ENCODE results near the gene RYK.
"Not testable (repeated sequence)": the region's sequence is repeated elsewhere in the genome, so short reads cannot be mapped to it uniquely, and the experiment has no call there.

The RYK gene

DNA sequence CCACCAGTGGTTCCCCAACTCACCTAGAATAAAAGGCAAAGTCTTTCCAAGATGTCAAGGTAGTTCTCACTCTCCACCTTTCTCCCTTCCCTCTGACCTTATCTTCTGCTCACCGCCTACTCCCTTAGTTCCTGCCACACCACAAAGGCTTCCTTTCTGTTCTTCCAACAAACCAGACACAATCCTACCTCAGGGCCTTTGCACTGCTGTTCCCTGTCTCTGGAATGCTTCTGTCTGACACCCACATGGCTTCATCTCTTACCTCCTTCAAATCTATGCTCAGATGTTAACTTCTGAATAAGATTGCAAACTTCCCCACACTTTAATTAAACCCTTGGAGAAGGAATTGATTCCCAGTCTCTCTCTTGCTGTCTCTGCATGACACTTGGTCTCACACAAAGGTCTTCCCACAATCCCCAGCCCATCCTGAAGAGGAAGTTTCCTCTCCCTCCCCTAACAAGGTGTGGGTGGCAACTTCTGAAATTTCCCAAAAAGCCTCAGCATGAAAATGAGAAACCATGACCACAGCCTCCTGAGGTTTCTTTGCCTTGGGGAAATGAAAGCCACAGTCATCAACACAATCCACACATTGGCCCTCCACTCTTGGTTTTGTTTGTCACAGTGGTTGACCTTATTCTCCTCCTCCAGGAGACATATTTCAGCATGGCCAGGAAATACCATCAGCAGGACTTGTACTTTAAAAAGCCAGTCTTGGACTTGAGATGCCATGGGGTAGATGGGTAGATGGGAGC, 3.0 kb upstream of the RYK start:
- DNase-seq = no peak

DNA sequence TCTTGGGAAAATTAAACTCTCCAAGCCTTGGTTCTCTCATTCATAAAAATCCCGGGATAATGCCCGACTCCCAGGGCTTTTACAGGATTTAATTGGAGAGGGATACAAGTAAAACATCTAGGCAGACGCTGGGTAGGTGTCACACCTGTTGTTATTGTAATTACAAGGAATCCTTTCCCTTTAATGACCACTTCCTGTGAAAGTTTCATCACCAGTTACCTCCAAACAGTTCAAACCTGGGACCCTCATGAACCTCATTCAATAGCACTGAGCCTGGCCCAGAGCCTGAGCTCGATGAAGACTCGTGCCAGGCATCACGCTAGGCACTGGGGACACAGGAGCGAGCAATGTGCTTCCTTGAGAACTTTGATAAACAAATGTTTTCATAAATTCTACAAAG, 2.1 kb upstream of the RYK start:
- DNase-seq = no peak

DNA sequence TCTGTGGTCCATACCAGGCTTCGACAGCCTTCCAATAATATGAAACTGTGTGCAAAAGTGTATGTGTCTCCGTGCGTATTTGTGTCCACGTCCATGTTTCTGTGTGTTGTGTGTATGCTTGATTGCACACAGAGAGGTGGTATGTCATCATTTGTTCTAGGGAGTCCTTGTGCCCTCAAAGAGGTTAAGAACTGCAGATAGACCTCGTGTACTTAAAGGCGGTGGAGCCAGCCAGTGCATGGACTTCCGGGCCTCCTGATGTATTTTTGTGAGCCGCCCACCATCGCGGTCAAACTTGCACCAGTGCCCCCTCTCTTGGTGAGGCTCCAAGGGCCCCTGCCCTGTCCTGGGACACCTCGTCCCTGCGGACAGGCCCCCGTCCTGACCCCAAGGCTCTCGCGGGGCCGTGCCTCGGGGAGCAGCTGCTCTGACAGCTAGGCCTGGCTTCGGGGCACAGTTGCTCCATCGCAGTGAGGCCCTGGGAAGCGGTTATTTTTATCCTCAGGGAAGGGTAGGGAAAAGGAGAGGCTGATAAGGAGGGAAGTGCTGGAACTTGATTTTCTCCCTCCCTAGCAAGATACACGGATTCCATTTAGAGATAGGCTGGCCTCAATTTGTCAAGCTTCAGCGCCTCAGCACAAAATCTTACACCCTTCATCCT, 1.2 kb upstream of the RYK start:
- DNase-seq = no peak

DNA sequence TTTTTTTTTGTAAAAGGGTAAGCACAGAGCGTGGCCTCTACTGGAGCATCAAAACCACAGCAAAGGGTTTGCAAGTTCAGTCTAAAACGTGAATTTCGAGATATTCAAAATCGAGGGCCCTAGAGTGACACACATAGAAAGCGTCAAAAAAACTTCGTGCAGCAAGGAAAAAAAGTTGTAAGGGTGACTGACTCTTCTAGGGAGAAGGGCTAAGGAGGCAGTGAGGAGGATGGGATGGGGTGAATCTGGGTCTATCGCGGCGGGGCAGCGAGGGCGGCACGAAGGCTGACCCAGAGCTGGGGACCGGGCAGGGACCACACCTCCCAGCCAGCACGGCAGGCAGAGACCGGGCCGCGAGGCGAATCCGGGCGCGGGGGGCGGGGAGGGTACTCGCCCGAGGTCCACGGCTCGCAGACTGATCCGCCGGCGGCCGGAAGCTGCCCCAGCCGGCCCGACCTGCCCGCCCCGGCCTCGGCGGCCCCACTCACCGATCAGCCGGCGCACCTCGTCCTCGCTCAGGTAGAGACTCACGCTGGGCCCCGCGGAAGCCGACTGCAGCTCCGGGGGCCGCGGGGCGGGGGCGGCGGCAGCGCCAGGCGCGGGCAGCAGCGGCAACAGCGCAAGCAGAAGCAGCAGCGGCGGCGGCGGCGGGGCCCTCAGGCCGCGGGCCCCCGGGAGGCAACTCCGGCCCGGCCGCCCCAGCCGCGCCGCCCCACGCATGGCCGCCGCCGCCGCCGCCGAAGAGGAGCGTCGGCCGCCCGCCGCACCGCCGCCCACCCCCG, 533 bp downstream of the RYK start:
- peak; percentile 27 for DNase-seq

DNA sequence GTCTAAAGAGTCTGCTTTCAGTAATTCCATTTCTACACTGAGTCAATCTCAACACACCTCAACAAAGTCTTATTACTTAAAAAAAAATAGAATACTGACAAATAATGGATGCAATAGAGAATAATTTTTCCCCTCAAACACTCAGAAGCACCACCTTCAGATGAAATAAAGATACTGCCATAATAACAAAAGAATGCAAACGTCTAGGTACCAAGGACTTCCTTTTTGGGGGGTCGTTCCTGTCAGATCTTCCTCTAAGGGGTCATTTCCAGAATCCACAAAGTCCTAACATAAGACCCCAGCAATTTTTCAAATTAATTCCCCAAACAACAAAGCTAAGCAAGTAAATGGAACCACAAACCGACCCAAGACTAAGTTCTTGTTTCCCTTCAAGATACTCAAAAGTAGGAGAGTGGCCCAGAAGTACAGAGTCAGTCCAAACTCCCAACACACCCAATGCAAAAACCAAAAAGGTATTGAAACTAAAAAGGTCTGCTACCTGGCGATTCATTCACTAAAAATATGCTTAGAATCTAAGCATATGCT, 1.3 kb downstream of the RYK start:
- no peak for DNase-seq

DNA sequence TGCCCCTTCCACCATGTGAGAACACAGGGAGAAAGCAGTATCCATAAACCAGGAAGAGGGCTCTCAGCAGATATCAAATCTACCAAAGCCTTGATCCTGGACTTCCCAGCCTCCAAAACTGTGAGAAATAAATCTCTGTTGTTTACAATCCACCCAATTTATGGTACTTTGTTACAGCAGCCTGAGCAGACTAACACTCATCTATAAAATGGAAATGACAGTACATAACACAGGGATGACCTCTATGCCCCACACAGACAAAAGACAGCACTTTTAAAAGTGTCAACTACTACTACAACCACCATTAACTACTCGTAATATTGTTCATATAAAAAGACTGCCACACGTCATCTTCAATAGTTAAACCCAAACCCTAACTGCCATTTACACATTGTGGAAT, 5.7 kb downstream of the RYK start:
- no peak for DNase-seq

DNA sequence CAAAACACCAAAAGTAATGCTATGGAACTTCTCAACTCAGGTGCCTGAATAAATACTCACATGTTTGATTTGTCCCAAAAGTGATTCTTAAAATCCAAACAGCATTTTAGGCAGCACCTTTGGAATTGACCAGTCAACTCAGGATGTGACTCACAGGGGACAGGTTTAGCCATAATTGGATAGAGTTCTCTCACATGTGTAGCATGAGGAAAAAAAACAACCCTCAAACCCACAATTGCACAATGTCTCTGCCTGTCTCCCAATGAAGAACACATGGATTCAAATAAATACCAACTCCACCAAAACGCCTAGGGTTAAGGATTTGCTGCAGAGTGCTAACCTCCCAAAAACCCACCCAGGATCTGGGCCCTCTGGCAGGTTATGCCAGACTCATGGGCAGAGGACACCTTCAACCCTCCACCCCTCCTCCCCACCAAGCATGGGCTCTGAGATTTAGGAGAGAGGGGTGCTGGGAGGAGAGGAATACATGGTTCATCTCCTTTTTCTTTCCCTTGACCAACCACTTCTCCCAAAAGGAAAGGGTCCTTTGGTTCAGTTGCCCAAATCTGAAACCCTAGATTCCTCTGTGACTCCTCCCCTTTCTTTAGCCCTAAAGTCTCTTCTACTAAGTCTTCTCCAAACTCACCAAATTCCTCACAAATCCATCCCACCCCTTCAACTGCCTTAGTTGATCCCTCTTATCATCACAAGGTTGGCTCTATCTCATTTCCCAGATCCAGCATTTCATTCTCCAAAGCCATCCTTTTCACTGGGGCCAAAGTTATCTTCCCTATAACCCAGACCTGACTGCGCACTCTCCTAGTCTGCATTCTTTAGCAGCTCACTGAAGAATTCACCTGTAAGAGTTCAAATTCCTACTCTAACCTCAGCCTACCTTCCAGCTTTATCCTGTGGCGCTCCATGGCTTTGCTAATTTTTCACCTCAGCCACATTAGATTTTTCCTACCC, 7.7 kb downstream of the RYK start:
- no peak for DNase-seq

DNA sequence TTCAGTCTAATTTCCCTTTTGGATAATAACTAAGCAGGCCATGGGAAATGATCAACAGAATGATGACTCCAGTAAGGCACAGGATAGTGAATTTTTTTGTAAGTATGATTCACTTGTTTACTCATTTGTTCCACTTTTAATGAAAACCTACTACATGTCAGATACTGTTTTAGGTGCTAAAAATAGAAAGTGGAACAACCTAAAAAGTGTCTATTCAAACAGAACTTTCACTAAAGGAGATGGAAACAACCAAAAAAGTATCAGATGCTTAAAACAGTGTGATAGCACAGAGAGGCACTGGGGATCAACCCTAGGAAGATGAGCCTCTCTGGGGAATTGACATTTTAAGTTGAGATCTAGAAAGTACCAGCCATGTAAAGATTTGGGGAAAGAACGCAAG, 11.1 kb downstream of the RYK start:
- DNase-seq = no peak

DNA sequence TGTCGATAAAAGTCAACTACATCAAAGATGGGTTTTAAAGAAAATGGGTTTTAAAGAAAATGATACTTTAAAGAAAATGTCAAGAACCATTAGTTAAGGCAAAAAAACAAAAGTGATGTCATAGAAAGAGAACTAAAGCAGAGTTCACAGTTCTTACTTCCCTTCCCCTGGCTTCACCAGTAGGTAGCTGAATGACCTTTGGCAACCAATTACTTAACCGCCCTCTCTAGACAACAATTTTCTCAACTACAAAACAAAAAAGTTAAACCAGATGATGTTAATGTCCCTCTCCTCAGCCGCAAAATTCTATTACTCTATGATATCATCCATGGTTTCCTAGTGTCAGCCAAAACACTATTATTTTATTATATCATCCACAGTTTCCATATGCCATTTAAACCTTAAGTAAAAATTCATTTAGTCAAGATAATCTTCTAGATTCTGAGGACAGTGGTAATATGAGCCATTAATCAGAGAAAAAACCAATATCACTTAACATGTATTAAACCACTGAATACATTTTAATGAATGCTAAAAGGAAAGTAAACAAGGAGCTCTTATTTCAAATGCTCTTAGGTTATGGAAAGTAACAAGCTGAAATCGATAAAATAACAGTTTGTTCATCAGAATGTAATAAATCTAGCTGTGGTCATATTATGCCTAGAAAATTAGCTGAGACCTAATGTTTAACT, 13.1 kb downstream of the RYK start:
- no peak for DNase-seq

DNA sequence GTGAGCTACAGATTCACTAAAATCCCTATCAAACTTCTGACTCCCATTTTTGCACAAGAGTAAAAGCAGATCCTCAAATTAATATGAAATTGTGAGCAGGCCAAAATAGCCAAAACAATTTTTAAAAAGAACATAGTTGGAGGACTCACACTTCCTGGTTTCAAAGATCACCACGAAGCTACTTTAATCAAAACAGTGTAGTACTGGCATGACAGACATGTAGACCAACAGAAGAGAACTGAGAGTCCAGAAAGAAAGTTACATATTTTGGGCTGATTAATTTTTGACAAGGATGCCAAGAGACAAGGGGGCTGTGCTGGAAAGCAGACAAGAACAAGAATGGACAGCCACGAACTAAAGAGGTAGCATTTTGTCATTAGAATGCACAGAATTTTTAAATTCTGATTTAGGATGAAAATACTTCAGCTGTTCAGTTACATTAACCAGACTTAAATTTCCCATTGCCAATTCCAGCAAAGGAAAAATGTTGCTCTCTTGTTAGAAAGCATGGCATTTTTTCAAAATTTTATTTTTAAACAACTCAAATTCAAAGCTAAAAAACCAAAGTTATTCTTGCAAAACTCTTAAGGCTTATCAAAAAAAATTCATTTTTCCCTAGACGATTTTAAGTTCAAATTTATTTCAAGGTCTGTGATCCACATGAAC, 14.0 kb downstream of the RYK start:
- no peak for DNase-seq

DNA sequence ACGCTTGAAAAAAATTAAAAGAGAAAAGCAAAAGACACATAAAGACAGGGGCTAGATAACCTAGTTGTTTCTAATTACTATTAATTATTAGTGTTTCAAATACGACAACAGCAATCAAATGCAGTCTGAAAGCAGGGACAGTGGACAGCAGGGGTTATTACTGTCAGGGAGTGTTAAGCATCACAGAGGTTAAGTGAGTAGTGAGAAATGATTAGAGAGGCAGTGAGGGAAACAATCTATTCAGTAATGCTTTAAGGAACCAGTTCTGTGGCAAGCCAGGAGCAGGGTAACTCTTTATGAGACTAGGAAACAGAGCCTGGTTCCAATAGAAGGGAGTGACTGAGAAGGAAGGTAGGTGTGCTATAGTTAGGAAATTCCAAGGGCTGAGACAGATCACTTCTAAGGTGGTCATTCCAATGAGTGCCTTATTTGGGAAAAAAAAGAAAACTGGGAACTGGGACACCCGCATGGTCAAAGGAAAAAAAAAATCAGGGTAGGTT, 15.0 kb downstream of the RYK start:
- no peak for DNase-seq

DNA sequence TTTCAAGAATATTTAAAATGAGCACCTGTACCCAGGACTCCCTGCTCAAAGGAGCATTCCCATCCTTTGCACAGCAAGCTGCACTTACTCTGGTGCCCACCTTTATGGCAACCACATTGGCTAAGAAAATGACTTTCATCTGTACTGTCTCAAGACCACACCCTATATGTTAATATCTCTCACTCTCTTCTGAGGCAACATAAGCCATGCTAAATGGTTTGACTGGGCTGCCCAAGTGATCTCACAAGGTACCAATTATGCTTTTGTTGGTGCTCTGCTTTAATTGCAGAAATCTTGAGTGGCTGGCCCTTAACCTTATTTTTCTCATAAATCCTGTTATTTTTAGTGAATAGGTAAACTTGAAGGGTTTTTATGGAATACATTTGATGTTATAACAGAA, 17.7 kb downstream of the RYK start:
- DNase-seq = no peak

DNA sequence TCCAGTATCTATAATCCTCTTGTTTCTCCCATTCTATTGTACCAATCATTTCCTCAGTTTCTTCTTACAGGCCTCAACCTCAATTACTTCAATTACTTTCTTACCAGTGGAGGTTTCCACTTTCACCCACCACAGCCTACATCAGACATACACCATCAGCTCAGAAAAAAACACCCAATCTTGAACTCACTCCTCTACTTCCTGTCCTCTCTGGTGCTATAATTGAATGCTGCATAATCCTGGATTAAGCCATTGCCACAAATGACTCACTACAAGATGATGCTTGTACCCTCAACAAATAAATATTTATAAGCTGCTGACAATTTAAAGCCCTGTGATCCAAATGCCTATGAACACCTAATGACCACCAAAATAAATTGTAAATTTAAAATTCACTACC, 18.5 kb downstream of the RYK start:
- no peak for DNase-seq

DNA sequence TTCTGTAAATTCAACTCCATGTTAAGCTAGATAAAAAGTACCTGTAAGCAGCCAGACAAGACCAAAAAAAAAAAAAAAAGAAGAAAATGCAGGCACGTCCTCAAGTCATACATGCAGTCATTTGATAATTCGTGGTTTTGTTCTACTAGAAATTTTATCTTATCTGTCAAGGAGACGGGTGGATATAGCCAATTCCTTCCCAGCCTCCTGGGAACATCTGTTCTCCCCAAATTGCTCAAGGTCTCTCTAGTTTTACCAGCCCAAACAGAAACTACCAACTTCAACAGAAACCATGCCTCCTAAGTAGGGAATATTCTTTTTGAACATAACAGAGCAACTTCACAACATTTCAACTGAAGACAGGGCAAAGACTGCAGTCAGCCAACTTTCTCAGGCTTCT, 19.5 kb downstream of the RYK start:
- no peak for DNase-seq

DNA sequence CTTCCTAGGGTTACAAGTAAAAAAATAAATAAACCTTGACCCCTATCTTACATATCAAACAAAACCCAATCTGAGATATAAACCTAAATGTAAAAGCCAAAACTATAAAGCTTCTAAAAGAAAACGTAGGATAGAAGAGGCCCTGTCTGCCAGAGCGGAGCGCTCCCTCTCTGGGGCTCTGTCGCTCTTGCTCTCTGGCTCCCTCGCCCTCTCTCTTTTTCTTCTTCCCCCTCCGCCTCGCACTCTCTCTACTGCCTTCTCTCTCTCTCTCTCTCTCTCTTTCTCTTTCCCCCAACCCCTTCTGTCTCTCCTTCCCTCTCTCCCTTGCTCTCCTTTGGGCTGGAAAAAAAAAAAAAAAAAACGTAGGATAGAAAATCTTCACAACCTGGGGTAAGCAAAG, 21.6 kb downstream of the RYK start:
- DNase-seq = no peak

DNA sequence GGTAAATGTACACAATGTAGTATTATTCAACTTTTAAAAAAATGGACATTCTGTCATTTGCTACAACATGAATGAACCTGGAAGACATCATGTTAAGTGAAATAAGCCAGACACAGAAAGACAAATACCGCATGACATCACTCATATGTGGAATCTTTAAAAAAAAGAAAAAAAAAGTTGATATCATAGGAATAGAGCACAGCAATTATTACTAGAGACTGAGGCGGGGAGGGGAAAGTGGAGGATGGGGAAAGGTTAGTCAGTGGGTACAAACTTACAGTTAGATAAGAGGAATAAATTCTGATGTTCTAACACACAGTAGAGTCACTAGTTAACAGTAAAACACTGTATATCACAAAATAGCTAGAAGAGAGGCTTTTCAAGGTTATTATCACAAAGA, 22.2 kb downstream of the RYK start:
- no peak for DNase-seq

DNA sequence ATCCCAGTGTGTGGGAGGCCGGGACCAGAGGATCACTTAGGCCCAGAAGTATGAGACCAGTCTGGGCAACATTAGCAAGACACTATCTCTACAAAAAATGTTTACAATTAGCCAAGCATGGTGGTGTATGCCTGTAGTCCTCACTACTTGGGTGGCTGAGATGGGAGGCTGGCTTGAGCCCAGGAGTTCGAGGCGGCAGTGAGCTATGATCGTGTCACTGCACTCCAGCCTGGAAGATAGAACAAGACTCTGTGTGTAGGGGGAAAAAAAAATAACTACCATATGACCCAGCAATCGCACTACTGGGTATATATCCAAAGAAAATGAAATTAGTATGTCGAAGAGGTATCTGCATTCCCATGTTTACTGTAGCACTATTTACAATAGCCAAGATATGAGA, 22.6 kb downstream of the RYK start:
- DNase-seq = no peak

DNA sequence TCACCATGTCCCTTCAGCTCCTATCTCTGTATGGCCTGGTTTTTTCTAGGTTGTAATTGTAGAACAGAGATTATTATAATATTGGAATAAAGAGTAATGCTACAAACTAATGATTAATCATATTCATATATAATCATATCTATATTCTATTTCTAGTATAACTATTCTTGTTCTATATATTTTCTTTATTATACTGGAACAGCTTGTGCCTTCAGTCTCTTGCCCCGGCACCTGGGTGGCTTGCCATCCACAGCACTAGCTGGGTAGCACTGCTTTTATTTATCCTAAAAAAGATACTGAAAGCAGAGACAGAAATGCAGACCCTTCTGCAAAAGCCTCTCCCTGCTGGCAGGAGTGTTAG, 25.9 kb downstream of the RYK start:
- not testable (repeated sequence) for DNase-seq

DNA sequence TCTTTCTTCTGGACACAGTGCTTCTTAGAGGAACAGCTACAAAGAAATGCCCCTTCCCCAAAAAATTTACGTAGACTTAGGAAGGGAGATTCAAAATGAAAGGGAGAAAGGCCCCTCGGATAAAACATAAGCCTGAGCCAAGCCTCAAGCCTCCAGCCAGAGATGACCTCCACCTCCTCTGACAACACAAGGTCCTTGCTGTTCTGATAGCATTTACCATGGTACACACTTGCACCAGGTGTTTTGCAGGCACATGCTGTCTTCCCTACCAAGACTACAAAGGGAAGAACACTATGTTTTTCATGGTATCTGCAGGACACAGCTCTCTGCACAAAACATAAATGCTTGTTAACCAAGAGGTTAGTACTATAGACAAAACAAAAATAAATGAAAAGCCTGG, 27.8 kb downstream of the RYK start:
- no peak for DNase-seq

DNA sequence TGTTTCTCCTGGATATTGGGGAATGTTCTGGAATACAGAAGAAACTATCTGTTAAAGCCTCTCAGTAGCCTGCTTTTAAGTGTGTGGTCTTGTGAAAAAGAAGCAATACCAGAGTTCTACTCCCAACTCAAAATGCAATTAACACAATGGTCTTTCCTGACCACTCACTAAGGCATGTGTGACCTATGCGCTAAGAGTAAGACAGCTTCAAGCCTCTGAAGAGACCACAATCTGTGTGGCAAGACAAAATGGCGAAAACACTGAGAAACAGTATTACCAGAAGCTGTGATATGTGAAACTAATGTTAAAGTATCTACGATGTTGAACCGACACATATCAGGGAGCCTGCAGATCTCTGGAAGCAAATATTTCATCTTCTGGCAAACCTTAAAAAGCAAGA, 33.8 kb downstream of the RYK start:
- DNase-seq = no peak

DNA sequence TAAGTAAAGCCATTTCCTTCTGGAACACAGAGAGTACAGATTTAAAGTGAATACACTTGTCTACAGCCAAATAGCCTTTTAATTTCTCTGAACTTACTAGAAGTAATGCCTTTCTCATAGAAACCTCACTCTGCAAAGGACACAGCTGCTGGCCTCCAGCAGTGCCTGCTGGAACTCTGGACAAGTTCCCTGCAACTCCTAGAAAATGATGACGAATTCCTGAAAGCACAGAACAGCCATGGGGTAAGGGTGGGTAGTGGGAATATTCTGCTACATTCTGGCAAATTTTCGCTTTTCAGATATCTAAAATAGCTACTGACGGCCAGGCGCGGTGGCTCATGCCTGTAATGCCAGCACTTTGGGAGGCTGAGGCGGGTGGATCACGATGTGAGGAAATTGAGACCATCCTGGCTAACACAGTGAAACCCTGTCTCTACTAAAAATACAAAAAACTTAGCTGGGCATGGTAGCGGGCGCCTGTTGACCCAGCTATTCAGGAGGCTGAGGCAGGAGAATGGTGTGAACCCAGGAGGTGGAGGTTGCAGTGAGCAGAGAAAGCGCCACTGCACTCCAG, 34.4 kb downstream of the RYK start:
- DNase-seq = no peak
